HTERT RPE-1 (cell line): Measurements from ENCODE around the gene RAP2B.
"Not testable (repeated sequence)": the region's sequence is repeated elsewhere in the genome, so short reads cannot be mapped to it uniquely, and the experiment has no call there.

Experiments used
- in situ Hi-C: fragments of 300-500 bp; cut with MboI; formaldehyde crosslinking; loops from 4 replicates; pipeline ENCODE4 v1.14.3; 2020; ENCODE audit warnings: low sequenced_read_pairs

Gene RAP2B

GRCh38 chr3:153161714-153162512, at the start of gene RAP2B:
Gene RAP2B (plus strand): TSS chr3:153162226. CDS start chr3:153162694, 468 bp downstream.
- in situ Hi-C loops, result no loop called here

- in situ Hi-C loops, result no loop called here
Measured at GRCh38 chr3:153113541-153113940, 48.5 kb upstream of the RAP2B start.

- in situ Hi-C loops, result not testable (repeated sequence)
Measured at GRCh38 chr3:153114270-153114669, 47.8 kb upstream of the RAP2B start.

GRCh38 chr3:153115326-153115725, 46.7 kb upstream of the RAP2B start:
- in situ Hi-C loops, result no loop called here

GRCh38 chr3:153127788-153128187, 34.2 kb upstream of the RAP2B start:
- in situ Hi-C loops, result no loop called here

GRCh38 chr3:153129426-153129825, 32.6 kb upstream of the RAP2B start:
- in situ Hi-C loops, result no loop called here

- in situ Hi-C loops, result no loop called here
Measured at GRCh38 chr3:153129866-153130265, 32.2 kb upstream of the RAP2B start.

- in situ Hi-C loops, result no loop called here
Measured at GRCh38 chr3:153130312-153130977, 31.6 kb upstream of the RAP2B start.

GRCh38 chr3:153137626-153138025, 24.4 kb upstream of the RAP2B start:
- in situ Hi-C loops, result no loop called here

GRCh38 chr3:153138276-153139210, 23.5 kb upstream of the RAP2B start:
- in situ Hi-C loops, result no loop called here

GRCh38 chr3:153142961-153143360, 19.1 kb upstream of the RAP2B start:
- in situ Hi-C loops, result no loop called here

GRCh38 chr3:153144071-153144470, 18.0 kb upstream of the RAP2B start:
- in situ Hi-C loops, result no loop called here

- in situ Hi-C loops, result no loop called here
Measured at GRCh38 chr3:153144779-153145178, 17.2 kb upstream of the RAP2B start.

GRCh38 chr3:153145454-153145853, 16.6 kb upstream of the RAP2B start:
- in situ Hi-C loops, result no loop called here

GRCh38 chr3:153146191-153147053, 15.6 kb upstream of the RAP2B start:
- in situ Hi-C loops, result no loop called here

- in situ Hi-C loops, result no loop called here
Measured at GRCh38 chr3:153150991-153151390, 11.0 kb upstream of the RAP2B start.

GRCh38 chr3:153155786-153156185, 6.2 kb upstream of the RAP2B start:
- in situ Hi-C loops, result not testable (repeated sequence)

GRCh38 chr3:153158189-153158588, 3.8 kb upstream of the RAP2B start:
- in situ Hi-C loops, result no loop called here

- in situ Hi-C loops, result no loop called here
Measured at GRCh38 chr3:153158961-153159735, 2.9 kb upstream of the RAP2B start.
